ENCODE data around the gene WDR81.
"Not testable (repeated sequence)": the region's sequence is repeated elsewhere in the genome, so short reads cannot be mapped to it uniquely, and the experiment has no call there.

The WDR81 gene

GRCh38 chr17:1707107-1707506 lies 17.4 kb upstream of the WDR81 start:
- ATAC-seq = no peak
- TF ChIP-seq ZFP30 (CRISPR knock-in tag; IDR thresholded peaks at IDR 0.05) (no peak), ZC3H10 (CRISPR knock-in tag; IDR thresholded peaks at IDR 0.05) (no peak), ARNTL (CRISPR knock-in tag; IDR thresholded peaks at IDR 0.05; ENCODE audit: borderline replicate concordance, low read depth) (no peak), ISL1 (CRISPR knock-in tag; IDR thresholded peaks at IDR 0.05) (no peak), TSHZ2 (CRISPR knock-in tag; IDR thresholded peaks at IDR 0.05) (no peak), RARB (CRISPR knock-in tag; IDR thresholded peaks at IDR 0.05) (no peak), BACH2 (CRISPR knock-in tag; IDR thresholded peaks at IDR 0.05; ENCODE audit: borderline replicate concordance) (no peak), ZNF70 (CRISPR knock-in tag; IDR thresholded peaks at IDR 0.05) (no peak), OSR1 (CRISPR knock-in tag; IDR thresholded peaks at IDR 0.05) (no peak), ESRRG (CRISPR knock-in tag; IDR thresholded peaks at IDR 0.05) (no peak), PPARA (CRISPR knock-in tag; IDR thresholded peaks at IDR 0.05; ENCODE audit: borderline replicate concordance) (no peak), TOX (CRISPR knock-in tag; IDR thresholded peaks at IDR 0.05; ENCODE audit: borderline replicate concordance) (no peak), CREB5 (CRISPR knock-in tag; IDR thresholded peaks at IDR 0.05; ENCODE audit: low read depth) (no peak), PATZ1 (CRISPR knock-in tag; IDR thresholded peaks at IDR 0.05; ENCODE audit: borderline replicate concordance) (no peak)

- not testable (repeated sequence) for ATAC-seq
Measured at GRCh38 chr17:1708791-1709346, 15.6 kb upstream of the WDR81 start.

GRCh38 chr17:1709403-1709951 lies 15.0 kb upstream of the WDR81 start:
- ATAC-seq = peak; percentile 3
- no peak for TF ChIP-seq ZNF8 (CRISPR knock-in tag; IDR thresholded peaks at IDR 0.05)
- TF ChIP-seq PPARA (CRISPR knock-in tag; IDR thresholded peaks at IDR 0.05; ENCODE audit: borderline replicate concordance) = no peak
- no peak for TF ChIP-seq CSRNP3 (CRISPR knock-in tag; IDR thresholded peaks at IDR 0.05)
- no peak for TF ChIP-seq ZFP3 (CRISPR knock-in tag; IDR thresholded peaks at IDR 0.05)
- TF ChIP-seq PATZ1 (CRISPR knock-in tag; IDR thresholded peaks at IDR 0.05; ENCODE audit: borderline replicate concordance) = no peak

GRCh38 chr17:1709971-1710806 lies 14.3 kb upstream of the WDR81 start, which contains the start of gene TLCD2:
Gene TLCD2 (minus strand): TSS chr17:1710377. CDS start chr17:1710242, 135 bp downstream.
- TF ChIP-seq ZNF70 (CRISPR knock-in tag; IDR thresholded peaks at IDR 0.05) (no peak), CSDC2 (CRISPR knock-in tag; IDR thresholded peaks at IDR 0.05) (no peak), POU6F1 (CRISPR knock-in tag; IDR thresholded peaks at IDR 0.05; ENCODE audit: borderline replicate concordance, low read depth) (0 out of 2 replicates have a peak, but pooled peaks have one; percentile 16), ESRRG (CRISPR knock-in tag; IDR thresholded peaks at IDR 0.05) (0 out of 2 replicates have a peak, but pooled peaks have one; percentile 8), CSRNP3 (CRISPR knock-in tag; IDR thresholded peaks at IDR 0.05) (peak; percentile 72; the same call in 1 of the 2 replicates), GLIS3 (CRISPR knock-in tag; IDR thresholded peaks at IDR 0.05) (0 out of 2 replicates have a peak, but pooled peaks have one; percentile 34)
- ATAC-seq = peak; percentile 66

Data from SK-N-SH treated with all-trans-retinoic acid at 6 μM for 48 hours (cell line).